ENCODE measurements around the gene MRPL18.

DNA sequence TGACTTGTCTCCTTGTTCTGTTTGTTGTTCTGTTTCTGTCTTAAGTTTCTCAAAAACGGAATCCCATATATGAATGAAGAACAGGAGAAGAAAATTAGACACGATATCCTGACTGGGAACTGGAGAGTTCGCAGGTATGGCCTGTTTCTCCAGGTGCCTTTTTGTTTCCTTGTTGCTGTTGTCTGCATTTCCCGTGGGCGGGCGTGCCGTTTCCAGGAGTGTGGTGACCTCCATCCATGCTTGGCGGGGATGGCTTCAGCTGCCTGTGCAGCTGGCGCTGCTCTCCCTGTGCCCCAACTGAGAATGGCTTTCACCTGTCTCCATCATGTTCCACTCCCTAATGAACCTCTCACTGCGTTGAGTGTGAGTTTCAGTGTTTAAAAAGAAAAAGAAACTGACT lies 14.2 kb downstream of the MRPL18 start:
- TF ChIP-seq, protein P1, sequence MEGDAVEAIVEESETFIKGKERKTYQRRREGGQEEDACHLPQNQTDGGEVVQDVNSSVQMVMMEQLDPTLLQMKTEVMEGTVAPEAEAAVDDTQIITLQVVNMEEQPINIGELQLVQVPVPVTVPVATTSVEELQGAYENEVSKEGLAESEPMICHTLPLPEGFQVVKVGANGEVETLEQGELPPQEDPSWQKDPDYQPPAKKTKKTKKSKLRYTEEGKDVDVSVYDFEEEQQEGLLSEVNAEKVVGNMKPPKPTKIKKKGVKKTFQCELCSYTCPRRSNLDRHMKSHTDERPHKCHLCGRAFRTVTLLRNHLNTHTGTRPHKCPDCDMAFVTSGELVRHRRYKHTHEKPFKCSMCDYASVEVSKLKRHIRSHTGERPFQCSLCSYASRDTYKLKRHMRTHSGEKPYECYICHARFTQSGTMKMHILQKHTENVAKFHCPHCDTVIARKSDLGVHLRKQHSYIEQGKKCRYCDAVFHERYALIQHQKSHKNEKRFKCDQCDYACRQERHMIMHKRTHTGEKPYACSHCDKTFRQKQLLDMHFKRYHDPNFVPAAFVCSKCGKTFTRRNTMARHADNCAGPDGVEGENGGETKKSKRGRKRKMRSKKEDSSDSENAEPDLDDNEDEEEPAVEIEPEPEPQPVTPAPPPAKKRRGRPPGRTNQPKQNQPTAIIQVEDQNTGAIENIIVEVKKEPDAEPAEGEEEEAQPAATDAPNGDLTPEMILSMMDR (conservative IDR thresholded peaks at IDR 0.05; ENCODE audit: low read depth, low read length): no peak
- no peak for TF ChIP-seq EZH2phosphoT487 (IDR thresholded peaks at IDR 0.05; ENCODE audit: borderline replicate concordance, low read length)

All from PC-3 (cell line).